Gastroesophageal sphincter (tissue), 4 donors: Measurements from ENCODE around the gene TPGS1. TPM values are rescaled to one million over a fixed set of nuclear protein-coding genes. Genes with fewer than 3 reads are reported as not detected.
"Not testable (repeated sequence)": the region's sequence is repeated elsewhere in the genome, so short reads cannot be mapped to it uniquely, and the experiment has no call there.

Experiments
- ATAC-seq: fragments of 150-250 bp; one replicate; pipeline ENCODE4 v1.9.1; 2016; ENCODE audit warnings: mild to moderate bottlenecking, moderate library complexity
- H3K27ac ChIP-seq, 4 donors: fragments of 200-600 bp; sonication (generic) in 3 of 4; 1 replicate in 3 of 4; 2 replicates in 1 of 4; pipeline ENCODE4 v1.5.1; 2016 to 2019
- H3K27me3 ChIP-seq: fragments of 200-600 bp; sonication (generic); one replicate; pipeline ENCODE4 v1.5.1; 2019
- H3K36me3 ChIP-seq, 2 donors: fragments of 200-600 bp; sonication (generic); one replicate each; pipeline ENCODE4 v1.5.1; 2019; ENCODE audit warnings: control low read depth in 1 of 2
- H3K4me1 ChIP-seq, 3 donors: fragments of 200-600 bp; sonication (generic); 1 replicate in 2 of 3; 2 replicates in 1 of 3; pipeline ENCODE4 v1.5.1; 2016 to 2019; ENCODE audit warnings: control low read depth in 2 of 3
- H3K4me3 ChIP-seq, 2 donors: fragments of 200-600 bp; sonication (generic); one replicate each; pipeline ENCODE4 v1.5.1; 2019; ENCODE audit warnings: mild to moderate bottlenecking in 1 of 2, moderate library complexity in 1 of 2
- H3K9me3 ChIP-seq, 3 donors: fragments of 200-600 bp; sonication (generic); one replicate each; pipeline ENCODE4 v1.5.1; 2017 to 2019; ENCODE audit warnings: control low read depth in 2 of 3
- EP300 ChIP-seq: sonication (generic); formaldehyde crosslinking; IDR thresholded peaks from one replicate; pipeline ENCODE4 v1.6.1; 2017; ENCODE audit warnings: antibody characterized with exemption, mild to moderate bottlenecking
- POLR2A ChIP-seq, 2 donors: fragments of 450-650 bp; IDR thresholded peaks; one replicate each; pipeline ENCODE4 v1.6.1; 2017; ENCODE audit warnings: antibody characterized with exemption in 2 of 2, mild to moderate bottlenecking in 2 of 2, moderate library complexity in 1 of 2
- POLR2AphosphoS5 ChIP-seq: sonication (generic); formaldehyde crosslinking; IDR thresholded peaks from one replicate; pipeline ENCODE4 v1.6.1; 2017; ENCODE audit warnings: antibody characterized with exemption
- WGBS, 2 donors: methylation state at CpG; one replicate each; pipeline ENCODE4 v1.1.5; 2018; ENCODE audit warnings: low coverage in 1 of 2; 5-methylcytosine and 5-hydroxymethylcytosine counted together
- total RNA-seq, 4 donors: library from RNA; depleted of rRNA; stranded (reverse); fragments of >200 nt; gene quantifications; one replicate each; pipeline ENCODE4 v1.1.0, GENCODE V29; 2016
- TF ChIP-seq, protein P1 (sequence below), 4 experiments: fragments of 200-600 bp in 2 of 4; fragments of 450-650 bp in 2 of 4; sonication (generic) in 1 of 4; IDR thresholded peaks; one replicate each; pipeline ENCODE4 v1.5.1; 2017 to 2019; ENCODE audit warnings: antibody characterized with exemption in 4 of 4, mild to moderate bottlenecking in 2 of 4, moderate library complexity in 2 of 4

Gene TPGS1
- total RNA-seq, 4 donors from 2014 or later, result 50.3 to 83.9 (median 69.7) TPM

GRCh38 chr19:478976-479375 lies 28.3 kb upstream of the TPGS1 start:
- no peak for ATAC-seq
- no peaks in the 10 kb centered on the region for H3K36me3 ChIP-seq
- TF ChIP-seq POLR2AphosphoS5, result no peak
- TF ChIP-seq EP300, result no peak
- TF ChIP-seq, protein P1, sequence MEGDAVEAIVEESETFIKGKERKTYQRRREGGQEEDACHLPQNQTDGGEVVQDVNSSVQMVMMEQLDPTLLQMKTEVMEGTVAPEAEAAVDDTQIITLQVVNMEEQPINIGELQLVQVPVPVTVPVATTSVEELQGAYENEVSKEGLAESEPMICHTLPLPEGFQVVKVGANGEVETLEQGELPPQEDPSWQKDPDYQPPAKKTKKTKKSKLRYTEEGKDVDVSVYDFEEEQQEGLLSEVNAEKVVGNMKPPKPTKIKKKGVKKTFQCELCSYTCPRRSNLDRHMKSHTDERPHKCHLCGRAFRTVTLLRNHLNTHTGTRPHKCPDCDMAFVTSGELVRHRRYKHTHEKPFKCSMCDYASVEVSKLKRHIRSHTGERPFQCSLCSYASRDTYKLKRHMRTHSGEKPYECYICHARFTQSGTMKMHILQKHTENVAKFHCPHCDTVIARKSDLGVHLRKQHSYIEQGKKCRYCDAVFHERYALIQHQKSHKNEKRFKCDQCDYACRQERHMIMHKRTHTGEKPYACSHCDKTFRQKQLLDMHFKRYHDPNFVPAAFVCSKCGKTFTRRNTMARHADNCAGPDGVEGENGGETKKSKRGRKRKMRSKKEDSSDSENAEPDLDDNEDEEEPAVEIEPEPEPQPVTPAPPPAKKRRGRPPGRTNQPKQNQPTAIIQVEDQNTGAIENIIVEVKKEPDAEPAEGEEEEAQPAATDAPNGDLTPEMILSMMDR (IDR thresholded peaks at IDR 0.05), result no peak
- no peak for TF ChIP-seq POLR2A (IDR thresholded peaks at IDR 0.05)
- no peaks in the 10 kb centered on the region for H3K9me3 ChIP-seq
- no peak overlapping the region for H3K4me3 ChIP-seq
- H3K4me1 ChIP-seq, result peaks cover 0 to 6% (median 0%) of the 10 kb centered on the region in 3 donors
- H3K27me3 ChIP-seq, result peaks cover 28% of the 10 kb centered on the region
- 58 to 74% methylated on average over 6 to 9 of the region's 14 CpGs for WGBS, 2 donors
- no peak overlapping the region for H3K27ac ChIP-seq

- peaks cover 33% of the 10 kb centered on the region for H3K27me3 ChIP-seq
- ATAC-seq, result peak; percentile 90
- peaks cover 0 to 6% (median 0%) of the 10 kb centered on the region in 3 donors for H3K4me1 ChIP-seq
- H3K4me3 ChIP-seq, result peak overlapping the region in 1 of 2 donors; percentile 36
- H3K36me3 ChIP-seq, result no peaks in the 10 kb centered on the region
- 27 to 33% methylated on average over 8 to 25 of the region's 36 CpGs for WGBS, 2 donors
- no peaks in the 10 kb centered on the region for H3K9me3 ChIP-seq
- peak overlapping the region in 3 of 4 donors; percentile 33 to 37 (median 35) for H3K27ac ChIP-seq
- TF ChIP-seq POLR2AphosphoS5 (peak; percentile 87), EP300 (no peak), POLR2A (IDR thresholded peaks at IDR 0.05) (no peak)
- TF ChIP-seq, protein P1 (IDR thresholded peaks at IDR 0.05), result peak in 3 of 4 experiments; percentile 65 to 73 (median 67)
Measured at GRCh38 chr19:480016-480855, 27.1 kb upstream of the TPGS1 start.

DNA sequence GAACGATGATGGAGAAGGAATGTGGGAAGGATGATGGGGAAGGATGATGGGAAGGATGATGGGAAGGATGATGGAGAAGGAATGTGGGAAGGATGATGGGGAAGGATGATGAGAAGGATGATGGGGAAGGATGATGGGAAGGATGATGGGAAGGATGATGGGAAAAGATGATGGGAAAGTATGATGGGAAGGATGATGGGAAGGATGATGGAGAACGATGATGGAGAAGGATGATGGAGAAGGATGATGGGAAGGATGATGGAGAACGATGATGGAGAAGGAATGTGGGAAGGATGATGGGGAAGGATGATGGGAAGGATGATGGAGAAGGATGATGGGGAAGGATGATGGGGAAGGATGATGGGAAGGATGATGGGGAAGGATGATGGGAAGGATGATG lies 26.2 kb upstream of the TPGS1 start:
- not testable (repeated sequence) for H3K4me3 ChIP-seq, H3K36me3 ChIP-seq, ATAC-seq, H3K27ac ChIP-seq, H3K4me1 ChIP-seq, H3K9me3 ChIP-seq
- peaks cover 41% of the 10 kb centered on the region for H3K27me3 ChIP-seq
- 92% methylated on average over 3 of the region's 3 CpGs for WGBS, 2 donors

- Histone ChIP-seq H3K36me3 (no peaks in the 10 kb centered on the region), H3K27me3 (peaks cover 53% of the 10 kb centered on the region), H3K4me3 (no peak overlapping the region), H3K9me3 (no peaks in the 10 kb centered on the region), H3K4me1 (peaks cover 0 to 10% (median 0%) of the 10 kb centered on the region in 3 donors), H3K27ac (no peak overlapping the region)
- WGBS, 2 donors, result 17 to 50% methylated on average over 1 to 14 of the region's 20 CpGs
- no peak for TF ChIP-seq EP300
- TF ChIP-seq POLR2AphosphoS5, result no peak
- TF ChIP-seq, protein P1 (IDR thresholded peaks at IDR 0.05), result no peak
- TF ChIP-seq POLR2A (IDR thresholded peaks at IDR 0.05), result no peak
- ATAC-seq, result no peak
Measured at GRCh38 chr19:482186-483041, 24.9 kb upstream of the TPGS1 start.

- Histone ChIP-seq H3K36me3 (no peaks in the 10 kb centered on the region), H3K27me3 (peaks cover 43% of the 10 kb centered on the region), H3K4me1 (peaks cover 0 to 19% (median 0%) of the 10 kb centered on the region in 3 donors), H3K4me3 (no peak overlapping the region), H3K9me3 (no peaks in the 10 kb centered on the region), H3K27ac (no peak overlapping the region)
- WGBS, 2 donors, result 52 to 53% methylated on average over 3 to 9 of the region's 21 CpGs
- ATAC-seq, result no peak
- TF ChIP-seq POLR2AphosphoS5 (no peak), EP300 (no peak), POLR2A (IDR thresholded peaks at IDR 0.05) (no peak)
- TF ChIP-seq, protein P1 (IDR thresholded peaks at IDR 0.05), result no peak
Measured at GRCh38 chr19:483332-484072, 23.8 kb upstream of the TPGS1 start.
